HG03045 (cell line): Measurements from ENCODE around the gene NOB1.
"Not testable (repeated sequence)": the region's sequence is repeated elsewhere in the genome, so short reads cannot be mapped to it uniquely, and the experiment has no call there.

ENCODE experiments used
- ATAC-seq: cut with Tn5 transposase; IDR thresholded peaks from one replicate; pipeline ENCODE4 v1.9.1; 2021; ENCODE audit warnings: mild to moderate bottlenecking, moderate library complexity; ENCODE audit not compliant: unreplicated experiment

NOB1 gene

GRCh38 chr16:69761983-69762813 is 7.5 kb upstream of the NOB1 start, which contains the start of gene WWP2:
Gene WWP2, plus strand, starts transcription at chr16:69762332. Its CDS starts 24,679 bp downstream, at chr16:69787011.
- peak; percentile 80 for ATAC-seq

DNA sequence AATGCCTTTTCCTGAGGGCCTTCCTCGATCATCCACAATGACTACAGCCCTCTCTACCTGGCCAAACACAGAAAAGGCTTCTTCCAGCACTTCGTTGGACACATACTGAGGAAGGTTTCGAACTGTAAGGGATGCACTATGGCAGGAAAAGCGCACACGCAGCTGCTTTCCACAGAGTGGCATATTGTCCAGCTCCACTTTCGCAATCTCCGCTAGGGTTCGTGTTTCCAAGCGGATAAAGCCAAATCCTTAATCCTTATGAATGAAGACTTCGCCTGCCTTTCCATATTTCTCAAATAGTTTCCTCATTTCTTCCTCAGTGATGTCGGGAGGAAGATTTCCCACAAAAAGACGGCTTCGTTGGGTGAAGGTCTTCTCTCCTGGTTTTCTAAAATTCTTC is 2.6 kb upstream of the NOB1 start:
- ATAC-seq: not testable (repeated sequence)

DNA sequence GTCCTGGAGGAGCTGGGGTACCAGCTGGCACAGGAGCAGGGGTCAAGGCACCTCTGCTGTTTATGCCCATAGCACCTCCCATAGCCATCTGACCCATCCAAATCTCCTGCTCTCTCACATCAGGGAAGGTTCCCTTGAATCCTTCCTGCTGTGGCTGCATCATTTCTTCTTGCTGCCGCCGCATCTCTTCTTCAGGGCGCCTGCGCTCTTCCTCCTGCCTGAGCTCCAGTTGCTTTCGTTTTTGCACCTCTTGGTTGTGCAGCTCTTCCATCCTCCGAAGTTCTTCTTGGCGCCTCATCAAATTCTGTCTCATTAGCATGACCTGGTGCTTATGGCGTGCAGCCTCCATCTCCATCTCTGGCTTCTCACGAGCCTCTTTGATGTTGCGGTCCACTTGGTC is 2.0 kb upstream of the NOB1 start:
- ATAC-seq: no peak

DNA sequence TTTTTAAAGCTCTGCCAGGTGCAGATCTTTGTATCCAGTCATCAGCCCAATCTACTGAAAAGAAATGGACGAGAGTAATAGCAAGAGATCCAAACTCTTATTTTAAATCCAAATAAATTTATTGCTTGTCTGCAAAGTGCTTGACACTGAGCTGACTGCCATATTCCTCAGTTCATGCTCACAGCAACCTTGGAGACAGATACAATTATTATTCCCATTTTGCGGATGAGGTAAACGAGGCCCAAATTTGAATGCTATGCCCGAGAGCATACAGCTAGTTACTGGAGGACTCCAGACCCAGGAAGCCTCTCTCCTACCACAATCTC is 620 bp downstream of the NOB1 start:
- ATAC-seq: no peak

DNA sequence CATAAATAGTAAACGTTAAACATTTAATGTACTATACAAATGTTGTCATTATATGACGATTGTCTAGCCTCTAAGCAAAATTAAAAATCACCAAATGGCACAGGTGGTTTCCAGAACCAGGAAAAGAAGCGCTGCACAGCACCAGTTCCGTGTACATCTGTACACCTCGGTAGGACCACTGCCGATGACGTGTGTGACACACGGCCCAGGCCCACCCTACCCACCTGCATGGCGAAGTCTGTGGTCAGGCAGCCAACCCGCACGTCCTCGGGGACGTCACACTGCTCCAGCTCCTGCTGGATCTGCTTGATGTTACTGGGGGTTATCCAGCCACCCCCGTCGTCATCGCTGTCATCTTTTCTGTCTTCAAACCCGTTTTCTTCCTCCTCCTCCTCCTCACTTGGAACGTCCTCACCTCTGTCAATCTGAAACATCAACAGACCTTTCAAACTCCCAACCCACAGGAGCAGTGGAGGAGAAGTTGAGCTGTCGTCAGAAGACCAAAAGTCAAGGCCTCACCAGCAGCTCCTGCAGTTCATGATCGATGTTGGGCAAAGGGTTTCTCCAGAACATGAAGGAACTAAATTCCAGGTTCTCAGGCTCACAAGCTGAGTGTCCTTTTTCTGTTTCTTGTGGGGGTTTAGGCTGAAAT is 5.9 kb downstream of the NOB1 start:
- no peak for ATAC-seq

DNA sequence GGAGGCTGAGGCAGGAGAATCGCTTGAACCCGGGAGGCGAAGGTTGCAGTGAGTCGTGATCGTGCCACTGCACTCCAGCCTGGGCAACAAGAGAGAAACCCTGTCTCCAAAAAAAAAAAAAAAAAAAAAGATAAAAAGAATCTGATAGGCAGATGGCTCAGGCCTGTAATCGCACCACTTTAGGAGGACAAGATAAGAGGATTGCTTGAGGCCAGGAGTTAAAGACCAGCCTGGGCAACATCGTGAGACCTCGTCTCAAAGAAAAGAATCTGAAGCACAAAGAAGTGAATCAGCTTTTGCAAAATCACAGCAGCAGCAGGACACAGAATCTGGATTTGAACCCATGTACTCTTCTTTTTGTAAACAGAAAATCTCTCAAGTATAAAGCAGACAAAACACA is 7.6 kb downstream of the NOB1 start:
- no peak for ATAC-seq

DNA sequence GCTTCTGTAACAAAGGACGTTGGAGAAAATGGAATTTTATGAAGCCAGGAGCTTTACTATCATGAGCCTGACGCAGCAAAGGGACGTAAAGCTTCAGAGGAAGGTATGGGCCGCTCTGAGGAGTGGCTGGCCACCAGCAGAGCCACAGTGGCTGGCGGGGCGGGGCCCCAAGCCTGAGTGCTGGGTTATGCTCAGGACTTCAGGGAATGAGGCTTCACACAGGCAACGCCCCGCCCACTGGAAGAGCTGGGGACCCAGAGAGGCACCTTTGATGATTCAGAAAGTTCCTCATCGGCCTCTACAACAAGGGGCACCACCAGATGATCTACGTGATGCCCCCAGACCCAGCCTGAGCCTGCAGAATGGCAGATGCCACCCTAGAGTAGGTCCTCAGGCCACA is 8.8 kb downstream of the NOB1 start:
- ATAC-seq: no peak

DNA sequence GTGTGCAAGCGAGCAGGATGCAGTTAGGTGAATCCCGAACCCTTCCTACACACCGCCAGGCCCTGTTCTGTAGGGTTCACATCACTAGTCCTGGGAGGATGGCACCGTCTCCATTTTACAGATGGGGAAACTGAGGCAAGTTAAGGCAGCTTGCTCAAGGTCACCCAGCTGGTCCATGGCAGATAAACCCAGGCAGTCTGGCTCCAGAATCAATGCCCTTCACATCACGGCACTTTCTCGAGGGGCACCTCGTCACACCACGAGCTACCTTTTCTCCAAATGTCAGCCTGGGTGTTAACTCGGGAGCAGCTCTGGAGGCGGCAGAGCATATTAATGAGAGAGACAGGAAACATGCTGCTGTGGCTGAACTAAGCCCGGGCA is 9.5 kb downstream of the NOB1 start:
- ATAC-seq: no peak

- no peak for ATAC-seq
Measured at GRCh38 chr16:69744363-69745231, 10.1 kb downstream of the NOB1 start.

DNA sequence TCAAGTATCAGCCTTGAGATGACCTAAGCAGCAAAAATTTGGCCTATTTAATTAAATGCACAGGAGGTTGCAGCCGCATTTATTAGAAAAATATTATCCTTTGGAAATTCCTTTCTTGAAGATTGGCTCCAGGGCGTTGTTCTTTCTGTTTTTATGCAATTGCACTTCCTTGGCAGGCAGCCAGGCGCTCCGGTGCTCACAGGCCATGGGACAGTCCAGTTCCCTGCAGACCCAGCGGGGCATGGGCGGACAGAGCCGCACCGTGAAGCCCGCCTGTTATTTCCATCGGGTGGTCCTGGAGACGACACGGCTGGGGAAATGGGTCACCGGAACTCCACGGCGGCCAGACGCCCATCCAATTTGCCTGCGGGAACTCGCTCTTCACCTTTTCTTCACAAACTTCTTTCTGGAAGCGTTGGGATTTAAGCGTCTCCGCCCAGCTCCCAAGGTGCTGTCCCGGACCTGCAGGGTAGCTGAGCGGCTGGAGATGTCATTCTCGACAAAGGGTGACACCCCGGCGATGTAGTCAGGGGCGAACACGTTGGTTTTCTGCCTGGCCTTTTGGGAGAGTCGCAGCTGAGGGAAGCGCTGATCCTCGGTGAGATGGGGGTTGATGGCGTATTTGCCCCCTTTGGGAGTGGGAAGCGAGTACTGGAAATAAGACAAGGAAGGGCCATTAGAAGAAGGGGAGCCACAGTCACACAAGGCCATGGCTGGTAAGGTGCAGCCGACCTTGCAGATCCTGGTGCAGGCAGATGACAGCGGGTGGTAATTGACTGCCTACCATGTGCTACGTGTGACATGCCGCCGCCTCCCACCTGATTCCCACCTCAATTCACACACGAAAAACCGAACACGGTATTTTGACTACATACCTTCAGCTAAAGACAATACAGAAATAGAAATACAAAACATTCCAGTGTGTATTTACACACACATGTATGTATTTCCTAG is 12.5 kb downstream of the NOB1 start:
- ATAC-seq: no peak

DNA sequence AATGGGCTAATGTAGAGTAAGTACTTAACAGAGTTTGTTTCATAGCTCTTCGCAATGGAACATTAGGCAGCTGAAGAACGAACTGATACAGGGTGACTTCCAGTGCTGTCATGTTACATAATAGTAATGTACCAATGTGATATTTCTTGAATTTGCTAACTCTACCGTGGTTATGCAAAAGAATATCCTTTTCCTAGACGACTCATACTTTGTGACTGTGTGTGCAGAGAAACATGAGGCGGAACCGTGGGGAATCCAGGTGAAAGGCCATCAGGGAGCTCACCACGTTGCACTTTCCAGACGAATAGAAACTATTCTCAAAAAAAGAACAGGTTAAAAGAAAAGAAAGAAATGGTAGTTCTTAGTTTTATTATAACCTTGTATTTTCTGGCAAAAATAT is 13.2 kb downstream of the NOB1 start:
- ATAC-seq: no peak

DNA sequence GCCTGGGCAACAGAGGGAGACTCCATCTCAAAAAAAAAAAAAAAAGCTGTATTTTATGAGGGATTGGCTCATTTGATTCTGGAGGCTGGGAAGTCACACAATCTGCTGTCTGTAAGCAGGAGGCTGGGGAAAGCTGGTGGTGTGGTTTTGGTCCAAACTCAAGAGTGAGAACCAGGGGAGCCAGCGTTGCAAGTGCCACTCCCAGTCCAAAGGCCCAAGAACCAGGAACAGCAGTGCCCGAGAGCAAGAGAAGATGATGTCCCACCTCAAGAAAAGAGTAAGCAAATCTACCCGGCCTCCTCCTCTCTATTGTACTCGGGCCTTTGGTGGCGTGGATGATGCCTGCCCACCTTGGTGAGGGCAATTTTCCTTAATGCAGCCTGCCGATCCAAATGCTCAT is 22.6 kb downstream of the NOB1 start:
- no peak for ATAC-seq

DNA sequence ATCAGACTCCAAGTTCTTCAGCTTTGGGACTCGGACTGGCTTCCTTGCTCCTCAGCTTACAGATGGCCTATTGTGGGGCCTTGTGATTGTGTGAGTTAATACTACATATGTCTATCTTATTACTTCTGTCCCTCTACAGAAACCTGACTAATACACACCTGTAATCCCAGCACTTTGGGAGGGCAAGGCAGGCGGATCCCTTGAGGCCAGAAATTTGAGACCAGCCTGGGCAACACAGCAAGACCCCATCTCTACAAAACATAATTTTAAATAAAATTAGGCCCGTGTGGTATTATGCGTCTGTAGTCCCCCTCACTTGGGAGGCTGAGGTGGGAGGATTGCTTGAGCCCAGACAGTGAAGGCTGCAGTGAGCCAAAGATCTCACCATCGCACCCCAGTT is 23.4 kb downstream of the NOB1 start:
- ATAC-seq: not testable (repeated sequence)

DNA sequence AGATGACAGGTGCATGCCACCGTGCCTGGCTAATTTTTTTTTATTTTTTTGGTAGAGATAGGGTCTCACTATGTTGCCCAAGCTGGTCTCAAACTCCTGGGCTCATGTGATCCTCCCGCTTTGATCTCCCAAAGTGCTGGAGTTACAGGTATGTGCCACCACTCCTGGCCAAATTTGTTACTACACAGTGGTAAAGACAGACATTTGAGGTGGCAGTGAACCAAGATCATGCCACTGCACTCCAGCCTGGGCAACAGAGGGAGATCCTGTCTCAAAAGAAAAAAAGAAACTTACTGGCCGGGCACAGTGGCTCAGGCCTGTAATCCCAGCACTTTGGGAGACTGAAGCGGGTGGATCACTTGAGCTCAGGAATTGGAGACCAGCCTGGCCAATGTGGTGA is 25.7 kb downstream of the NOB1 start:
- ATAC-seq: not testable (repeated sequence)

DNA sequence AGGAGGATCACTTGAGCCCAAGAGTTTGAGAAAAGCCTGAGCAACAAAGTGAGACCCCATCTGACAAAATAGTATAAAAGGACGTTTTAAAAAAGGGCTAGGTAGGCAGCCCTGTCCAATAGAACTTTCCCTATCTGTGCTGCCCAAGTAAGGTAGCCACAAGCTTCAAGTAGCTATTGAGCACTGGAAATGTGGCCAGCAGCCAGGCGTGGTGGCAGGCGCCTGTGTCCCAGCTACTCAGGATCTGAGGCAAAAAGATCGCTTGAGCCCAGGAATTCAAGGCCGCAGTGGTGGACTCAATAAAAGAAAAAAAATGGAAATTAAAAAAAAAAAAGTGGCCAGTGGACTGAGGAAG is 26.8 kb downstream of the NOB1 start:
- ATAC-seq: no peak

DNA sequence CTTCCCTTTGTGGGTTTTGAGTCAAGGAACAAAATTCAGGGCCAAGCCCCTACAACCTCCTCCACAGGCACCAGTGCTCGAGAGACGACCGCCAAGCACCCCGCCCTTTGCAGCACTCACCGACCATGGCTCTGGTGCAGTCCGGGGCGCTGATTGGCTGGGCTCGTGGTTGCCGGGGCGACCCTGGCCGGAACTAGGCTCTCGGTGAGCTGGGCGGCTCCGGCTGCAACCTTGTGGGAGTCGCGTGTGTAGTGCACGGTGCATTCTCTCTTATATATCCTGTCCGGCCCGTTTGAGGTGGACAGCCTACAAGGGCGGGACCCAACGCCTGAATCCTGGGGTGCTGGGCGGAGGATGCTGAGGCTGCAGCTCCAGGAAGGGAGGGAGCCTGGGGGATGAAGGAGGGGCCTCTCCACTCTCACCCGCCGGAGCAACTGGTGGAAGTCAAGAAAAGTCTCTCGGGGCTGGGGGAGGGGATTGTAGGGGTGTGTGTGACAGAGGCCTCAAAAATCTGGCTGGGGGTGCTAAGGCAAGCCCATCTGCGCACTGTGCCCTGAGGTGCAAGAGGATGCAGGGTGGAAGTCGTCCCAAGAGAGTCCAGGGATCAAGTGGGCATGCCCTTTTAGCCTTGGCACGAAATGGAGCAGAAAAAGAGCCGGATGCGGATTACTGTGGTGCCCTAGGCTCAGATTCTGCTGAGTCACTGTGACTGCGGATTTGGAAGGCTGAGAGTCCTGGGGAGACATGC is 28.2 kb downstream of the NOB1 start, which contains the start of gene NQO1:
NQO1 (minus strand) TSS at position 248 of the 748 bp plus-strand sequence; CDS start at position 127, 121 bp downstream.
- ATAC-seq: peak; percentile 98

GRCh38 chr16:69725480-69726312 is 29.0 kb downstream of the NOB1 start:
- ATAC-seq: no peak

- ATAC-seq: no peak
Measured at GRCh38 chr16:69724981-69725479, 29.7 kb downstream of the NOB1 start.

GRCh38 chr16:69724414-69724873 is 30.3 kb downstream of the NOB1 start:
- no peak for ATAC-seq
